B cell (primary cell): ENCODE measurements around the gene FUOM.

ENCODE experiments used
- CTCF ChIP-seq: fragments of 200-600 bp; IDR thresholded peaks from one replicate; pipeline ENCODE4 v1.8.0; 2022; ENCODE audit warnings: antibody characterized with exemption, mild to moderate bottlenecking
- EZH2 ChIP-seq: IDR thresholded peaks from 2 replicates; pipeline ENCODE4 v1.6.1; 2012; ENCODE audit warnings: borderline replicate concordance, low read depth, mild to moderate bottlenecking, moderate library complexity, low read length; ENCODE audit not compliant: insufficient read depth, poor library complexity, severe bottlenecking

DNA sequence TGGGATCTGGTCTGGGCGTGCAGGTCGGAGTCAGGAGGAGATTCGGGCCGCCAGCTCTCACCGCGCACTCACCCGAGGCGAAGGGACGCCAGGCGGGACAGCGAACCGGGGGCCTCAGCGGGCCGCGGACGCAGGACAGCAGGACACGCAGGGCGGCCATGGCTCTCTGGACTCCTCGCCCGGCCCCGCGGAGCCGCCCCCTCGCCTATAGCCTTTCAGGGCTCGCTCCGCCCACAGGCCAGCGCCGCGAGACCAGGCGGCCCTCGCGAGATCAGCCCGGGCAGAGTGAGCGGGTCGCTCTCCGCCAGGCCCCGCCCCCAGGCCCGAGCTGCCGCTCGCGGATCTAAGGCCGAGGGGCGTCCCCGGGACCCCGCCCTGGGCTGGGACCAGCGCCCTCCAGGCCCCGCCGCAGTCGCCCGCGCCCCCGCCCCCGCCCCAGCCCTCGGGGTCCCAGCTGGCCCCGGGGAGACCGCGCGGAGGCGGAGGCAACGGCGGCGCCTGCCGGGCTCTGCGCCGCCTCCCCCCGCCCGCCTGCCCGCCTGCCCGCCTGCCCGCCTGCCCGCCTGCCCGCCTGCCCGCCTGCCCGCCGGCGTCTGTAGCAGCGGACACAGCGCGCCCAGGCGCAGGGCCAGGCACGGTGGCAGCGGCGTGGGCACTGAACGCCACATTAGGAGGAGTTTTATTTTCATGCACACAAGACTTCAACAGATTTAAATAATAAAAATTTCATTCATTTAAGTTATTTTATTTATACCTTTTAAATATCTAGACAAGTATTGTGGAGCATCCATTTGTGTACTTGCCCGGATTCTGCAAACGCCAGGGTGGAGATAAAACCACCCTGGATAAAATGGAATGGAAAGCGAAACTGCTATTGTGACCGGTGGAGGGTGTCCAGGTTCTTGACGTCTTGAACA is 15.6 kb upstream of the FUOM start, which contains the start of gene ECHS1:
- TF ChIP-seq CTCF, result no peak
- TF ChIP-seq EZH2, result no peak
